ENCODE measurements around the gene ADAMTS19. TPM values are rescaled to one million over a fixed set of nuclear protein-coding genes. Genes with fewer than 3 reads are reported as not detected.

ADAMTS19 gene
- total and polyA plus RNA-seq, 2 of the 13 experiments (the other 11 are each of a cell fraction or from before 2014, with no cell fraction given), result not detected

- CTCF ChIA-PET (ENCODE audit: low intra/inter-chr PET ratio, low total read pairs), result no interaction called here
- TF ChIP-seq ZBTB21 (CRISPR knock-in tag; IDR thresholded peaks at IDR 0.05) (no peak), ZBTB25 (CRISPR knock-in tag; IDR thresholded peaks at IDR 0.05) (no peak), SRF (IDR thresholded peaks at IDR 0.05; ENCODE audit: low read depth, low read length) (no peak), ZNF430 (CRISPR knock-in tag; IDR thresholded peaks at IDR 0.05) (no peak)
- ATAC-seq (no peak), FAIRE-seq (no peak), DNase-seq (ENCODE audit: low spot score) (no peak)
- H3K27me3 ChIP-seq (ENCODE audit: control insufficient read depth in 1 of 2, insufficient read depth in 2 of 2, low read length in 2 of 2), result no peaks in the 10 kb centered on the region
- H3K79me2 ChIP-seq (ENCODE audit: insufficient read depth, low read length), result no peaks in the 10 kb centered on the region
- intact Hi-C loops (cut with micrococcal nuclease; ENCODE audit: unreplicated experiment), result no loop called here
- H3K4me2 ChIP-seq (ENCODE audit: low read depth, low read length), result no peak overlapping the region
- no peaks in the 10 kb centered on the region for H3K4me1 ChIP-seq (ENCODE audit: insufficient read depth, low read length)
- in situ Hi-C loops (cut with HindIII; ENCODE audit: extremely low pct_ligation_motif_present, low pct_unique_long_range_greater_than_20kb), result no loop called here
- POLR2A ChIA-PET, result no interaction called here
- H3K9me3 ChIP-seq (ENCODE audit: low read length), result no peaks in the 10 kb centered on the region
- H3K27ac ChIP-seq (ENCODE audit: extremely low read length, insufficient read depth, low read length), result no peak overlapping the region
- no peak overlapping the region for H3K4me3 ChIP-seq (replicated peaks in 1 of 3; ENCODE audit: insufficient read depth in 1 of 3, low read depth in 2 of 3, low read length in 3 of 3)
- no peak overlapping the region for H3K9ac ChIP-seq (ENCODE audit: insufficient read depth, low read depth, low read length)
- H2AFZ ChIP-seq (ENCODE audit: low read length), result no peak overlapping the region
- H4K20me1 ChIP-seq (ENCODE audit: insufficient read depth, low read length), result no peaks in the 10 kb centered on the region
- BruUV-seq (replicated peaks), result no TSS peak
- H3K36me3 ChIP-seq (replicated peaks in 1 of 2; ENCODE audit: control insufficient read depth in 1 of 2, insufficient read depth in 2 of 2, low read length in 2 of 2), result no peaks in the 10 kb centered on the region
- WGBS (ENCODE audit: low lambda C conversion rate), result 7% methylated on average over 1 of the region's 1 CpG
These were observed 148.3 kb downstream of the ADAMTS19 start for GRCh38 chr5:129608350-129608749.

- 15% methylated on average over 1 of the region's 1 CpG for WGBS (ENCODE audit: low lambda C conversion rate)
- Histone ChIP-seq H3K27ac (ENCODE audit: extremely low read length, insufficient read depth, low read length) (no peak overlapping the region), H3K4me1 (ENCODE audit: insufficient read depth, low read length) (no peaks in the 10 kb centered on the region), H4K20me1 (ENCODE audit: insufficient read depth, low read length) (no peaks in the 10 kb centered on the region), H3K27me3 (ENCODE audit: control insufficient read depth in 1 of 2, insufficient read depth in 2 of 2, low read length in 2 of 2) (no peaks in the 10 kb centered on the region), H3K9me3 (ENCODE audit: low read length) (no peaks in the 10 kb centered on the region), H3K4me2 (ENCODE audit: low read depth, low read length) (no peak overlapping the region), H3K4me3 (replicated peaks in 1 of 3; ENCODE audit: insufficient read depth in 1 of 3, low read depth in 2 of 3, low read length in 3 of 3) (no peak overlapping the region), H3K36me3 (replicated peaks in 1 of 2; ENCODE audit: control insufficient read depth in 1 of 2, insufficient read depth in 2 of 2, low read length in 2 of 2) (no peaks in the 10 kb centered on the region), H3K79me2 (ENCODE audit: insufficient read depth, low read length) (no peaks in the 10 kb centered on the region), H2AFZ (ENCODE audit: low read length) (no peak overlapping the region), H3K9ac (ENCODE audit: insufficient read depth, low read depth, low read length) (no peak overlapping the region)
- DNase-seq (ENCODE audit: low spot score) (no peak), FAIRE-seq (no peak), ATAC-seq (no peak)
- in situ Hi-C loops (cut with HindIII; ENCODE audit: extremely low pct_ligation_motif_present, low pct_unique_long_range_greater_than_20kb) (no loop called here), intact Hi-C loops (cut with micrococcal nuclease; ENCODE audit: unreplicated experiment) (no loop called here)
- ChIA-PET CTCF (ENCODE audit: low intra/inter-chr PET ratio, low total read pairs) (no interaction called here), POLR2A (no interaction called here)
- BruUV-seq (replicated peaks), result no TSS peak
- TF ChIP-seq ZFP36 (IDR thresholded peaks at IDR 0.05; ENCODE audit: borderline replicate concordance, low read depth, low read length, partially characterized antibody), result no peak
- TF ChIP-seq FUBP1 (CRISPR knock-in tag; IDR thresholded peaks at IDR 0.05; ENCODE audit: borderline replicate concordance), result no peak
- no peak for TF ChIP-seq ZNF510 (CRISPR knock-in tag; IDR thresholded peaks at IDR 0.05; ENCODE audit: low read depth)
- TF ChIP-seq HNRNPH1 (optimal IDR thresholded peaks at IDR 0.05; ENCODE audit: low read depth, low read length), result no peak
- TF ChIP-seq ZNF484 (CRISPR knock-in tag; IDR thresholded peaks at IDR 0.05; ENCODE audit: borderline replicate concordance, low read depth), result no peak
- no peak for TF ChIP-seq KDM1A (CRISPR knock-in tag; IDR thresholded peaks at IDR 0.05)
- TF ChIP-seq ZSCAN9 (CRISPR knock-in tag; IDR thresholded peaks at IDR 0.05; ENCODE audit: borderline replicate concordance), result no peak
- no peak for TF ChIP-seq POGK (CRISPR knock-in tag; conservative IDR thresholded peaks at IDR 0.05)
These were observed 149.6 kb downstream of the ADAMTS19 start for GRCh38 chr5:129609710-129610109.

All from HepG2 (cell line).